SW 1271 (cell line): ENCODE data around the gene SCD5.
A peak's percentile ranks its signal among the peaks of the same experiment; 100 is the strongest.

Experiments
- DNase-seq, 2 experiments: peaks; one replicate each; lab custom pipeline; 2025; lab: John Stamatoyannopoulos, UW

SCD5 gene

DNA sequence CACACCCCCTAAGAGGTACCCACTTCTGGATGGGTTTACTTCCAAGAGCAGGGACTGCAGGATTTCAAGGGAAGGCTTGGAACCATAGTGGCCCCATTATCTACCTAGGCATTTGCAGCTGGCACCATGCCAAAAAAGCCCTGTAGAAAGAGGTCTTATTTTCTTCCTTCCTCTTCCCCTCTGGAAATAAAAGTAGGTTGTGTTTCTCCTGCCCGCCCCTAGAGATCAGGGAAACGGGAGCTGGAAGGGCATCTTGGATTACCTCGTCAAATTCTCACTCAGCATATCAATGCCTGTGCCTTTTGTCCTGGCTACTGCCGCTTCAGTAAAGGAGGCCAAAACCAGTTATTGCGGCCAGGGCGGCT, 1.6 kb downstream of the SCD5 start:
- no peak for DNase-seq

DNA sequence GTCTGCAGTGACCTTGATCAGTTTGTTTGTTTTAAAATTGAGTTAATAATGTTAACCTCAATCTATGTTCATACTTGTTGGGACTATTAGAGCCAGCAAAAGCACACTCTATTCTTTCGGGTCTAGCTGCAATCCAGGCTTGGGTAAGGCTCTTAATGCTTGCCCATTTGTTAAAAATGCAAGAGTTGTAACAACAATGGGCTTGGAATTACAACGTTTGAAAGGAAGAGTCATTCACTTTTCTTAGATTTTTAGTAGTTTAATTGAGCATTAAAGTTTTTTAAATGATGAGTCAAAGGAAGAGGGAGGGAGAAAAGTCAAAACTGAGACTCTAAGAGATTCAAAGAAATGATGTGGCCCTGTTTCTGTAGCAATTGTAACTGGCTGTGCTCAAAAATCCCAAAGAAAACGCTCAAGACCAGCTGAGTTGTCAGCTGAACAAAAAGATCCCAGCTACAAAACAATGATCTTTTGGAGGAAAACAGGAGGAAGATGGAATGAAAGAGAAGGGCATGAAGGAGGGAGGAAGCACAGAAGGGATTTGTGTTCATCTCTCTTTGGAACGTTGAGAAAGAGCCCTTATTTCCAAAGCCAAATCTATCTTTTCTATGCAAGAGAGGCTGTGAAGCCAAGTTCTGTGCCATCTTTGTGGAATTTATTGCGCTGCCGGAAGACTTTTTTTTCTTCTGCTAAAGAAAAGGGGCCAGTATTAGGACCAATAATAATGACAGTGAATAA, 5.5 kb downstream of the SCD5 start:
- no peak for DNase-seq

DNA sequence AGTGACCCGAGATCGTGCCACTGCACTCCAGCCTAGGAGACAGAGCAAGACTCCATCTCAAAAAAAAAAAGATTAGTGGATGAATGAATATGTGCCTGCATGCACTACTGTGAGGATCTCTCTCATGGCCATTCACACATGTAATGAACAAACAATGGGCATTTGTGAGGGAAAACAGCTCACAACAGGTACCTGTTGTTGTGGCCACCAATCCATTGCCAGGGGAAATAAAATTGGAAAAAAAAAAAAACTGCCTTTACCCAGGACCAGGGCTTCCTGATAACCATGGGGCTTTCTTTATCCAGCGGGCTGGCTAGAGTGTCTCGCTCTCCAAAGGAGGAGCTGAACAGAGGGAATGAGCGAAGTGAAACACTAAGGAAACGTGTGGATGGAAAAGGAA, 7.4 kb downstream of the SCD5 start:
- DNase-seq, result no peak

DNA sequence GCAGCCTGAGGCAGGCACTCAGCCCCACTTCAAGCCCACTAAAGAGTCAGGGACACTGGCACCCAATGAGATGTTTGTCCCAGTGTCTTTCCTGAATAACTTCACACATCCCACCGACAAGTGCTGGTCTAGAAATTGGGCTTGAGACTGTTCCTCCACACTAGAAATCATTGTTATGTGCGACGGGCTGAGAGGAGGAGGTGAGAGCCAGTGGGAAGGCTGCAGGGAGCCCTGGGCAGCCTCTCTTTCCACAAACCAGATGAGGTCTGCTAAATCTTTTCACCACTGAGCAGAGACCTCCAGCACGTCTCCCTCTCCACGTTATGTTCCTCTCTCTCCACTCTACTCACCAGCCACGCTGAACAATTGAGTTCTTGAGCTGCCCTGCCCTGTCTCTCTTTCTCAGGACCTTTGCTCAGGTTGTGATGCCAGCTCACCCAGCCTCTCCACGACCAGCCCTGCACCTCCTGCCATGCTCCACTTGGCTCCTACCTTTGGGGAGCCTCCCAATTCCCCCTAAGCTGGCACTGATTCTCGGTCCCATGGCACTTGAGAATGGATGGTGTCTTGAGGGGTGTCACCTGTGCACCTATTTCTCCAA, 8.4 kb downstream of the SCD5 start:
- DNase-seq, result no peak

DNA sequence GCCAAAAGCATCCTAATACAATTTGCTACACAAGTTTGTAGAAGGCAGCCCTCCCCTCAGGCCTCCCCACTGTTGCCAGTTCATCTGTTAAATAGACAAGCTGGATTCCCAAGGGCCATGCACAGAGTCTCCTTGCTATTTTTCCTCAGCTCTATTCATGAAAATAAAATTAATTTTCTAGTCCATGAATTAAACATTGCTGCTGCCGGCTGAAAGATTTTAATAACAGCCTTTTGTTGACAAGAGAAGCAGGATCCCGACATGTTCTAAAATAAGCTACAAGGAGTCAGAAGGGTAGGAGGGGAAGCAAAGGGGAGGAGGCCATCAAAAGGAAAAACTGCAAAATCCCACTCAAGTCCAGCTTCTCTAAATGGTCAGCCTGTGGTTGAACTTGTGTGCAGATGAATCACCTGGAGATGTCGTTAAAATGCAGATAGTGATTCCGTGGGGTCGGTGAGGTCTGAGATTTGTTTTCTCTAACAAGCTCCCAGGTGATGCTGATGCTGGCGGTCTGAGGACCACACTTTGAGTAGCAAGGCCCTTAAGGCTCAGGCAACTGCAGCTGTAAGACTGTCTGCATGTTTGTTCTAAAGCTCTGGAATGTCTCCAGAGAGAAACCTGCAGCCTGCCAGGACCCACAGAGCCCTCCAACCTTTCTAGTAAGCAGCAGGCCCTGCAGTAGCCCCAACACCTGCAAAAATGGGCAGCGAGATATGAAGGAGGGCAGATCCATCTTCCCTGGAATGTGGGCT, 9.4 kb downstream of the SCD5 start:
- DNase-seq, result no peak

DNA sequence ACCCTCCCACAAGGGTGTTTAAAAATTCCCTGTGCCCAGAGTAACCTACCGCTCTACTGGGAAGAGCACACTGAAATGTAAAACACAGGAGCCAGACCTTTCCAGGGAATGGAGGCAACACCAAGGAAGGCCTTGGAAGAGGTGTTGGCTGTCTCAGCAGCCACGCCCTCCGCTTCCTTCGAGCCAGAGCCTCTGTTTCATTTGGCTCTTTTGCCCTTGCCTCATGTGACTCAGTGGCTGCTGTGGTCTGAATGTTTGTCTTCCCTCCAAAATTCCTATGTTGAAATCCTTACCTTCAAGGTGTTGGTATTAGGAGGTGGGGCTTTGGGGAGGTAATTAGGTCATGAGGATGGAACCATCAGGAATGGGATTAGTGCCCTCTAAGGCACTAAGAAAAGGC, 11.3 kb downstream of the SCD5 start:
- no peak for DNase-seq

DNA sequence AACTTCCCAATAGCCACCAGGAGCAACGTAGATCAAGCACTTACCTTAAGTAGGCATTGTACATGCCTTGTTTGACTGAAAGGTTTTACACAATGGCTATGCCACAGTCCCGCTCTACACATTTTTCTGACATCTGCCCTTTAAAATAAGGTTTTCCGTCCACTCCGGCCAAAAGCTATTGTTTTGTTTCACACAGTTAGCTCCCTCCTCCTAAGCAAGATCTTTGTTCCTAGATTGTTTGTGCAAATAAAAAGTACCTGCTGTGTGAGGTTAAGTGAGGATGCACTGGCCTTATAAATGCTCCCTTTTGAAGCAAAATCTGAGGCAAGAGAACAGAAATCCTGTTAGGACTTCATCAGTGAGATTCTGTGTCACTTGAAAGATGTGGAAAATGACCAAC, 11.8 kb downstream of the SCD5 start:
- DNase-seq, result no peak

DNA sequence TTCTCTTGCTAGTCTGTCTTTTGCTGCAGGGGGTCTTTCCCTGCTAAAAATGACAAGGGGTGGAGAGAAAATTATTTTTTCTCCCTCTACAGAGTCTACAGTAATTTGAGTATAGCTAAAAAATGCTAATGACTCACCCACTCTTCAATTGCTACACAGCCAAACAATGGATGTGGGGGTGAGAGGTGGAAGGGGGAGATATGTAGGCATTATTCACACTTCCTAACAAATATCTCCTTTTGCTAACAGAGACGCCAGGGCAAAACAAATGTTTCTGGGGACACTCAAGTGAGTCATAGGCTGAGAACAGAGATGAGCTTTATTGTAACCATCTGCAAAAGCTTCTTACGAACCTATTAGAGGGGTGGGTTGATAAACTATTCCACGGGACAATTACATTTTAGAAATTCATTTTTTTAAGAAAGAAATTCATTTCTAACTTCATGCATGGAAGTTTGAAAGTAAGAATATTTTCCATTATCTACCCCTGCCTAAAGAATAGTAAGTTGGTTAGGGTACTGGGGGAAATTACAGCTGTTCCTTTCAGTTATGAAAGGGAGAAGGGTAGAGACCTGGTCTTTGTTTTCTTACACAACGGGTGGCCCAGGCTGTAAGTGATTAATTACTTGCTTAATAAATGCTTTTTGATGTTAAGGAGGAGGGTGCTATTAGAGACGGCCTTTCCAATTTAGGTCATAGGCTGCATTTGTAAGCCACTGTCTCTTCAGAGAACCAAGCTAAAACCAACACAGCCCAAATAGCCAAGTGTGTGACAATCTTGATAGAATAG, 12.8 kb downstream of the SCD5 start:
- DNase-seq, result peak in 1 of 2 experiments; percentile 58

DNA sequence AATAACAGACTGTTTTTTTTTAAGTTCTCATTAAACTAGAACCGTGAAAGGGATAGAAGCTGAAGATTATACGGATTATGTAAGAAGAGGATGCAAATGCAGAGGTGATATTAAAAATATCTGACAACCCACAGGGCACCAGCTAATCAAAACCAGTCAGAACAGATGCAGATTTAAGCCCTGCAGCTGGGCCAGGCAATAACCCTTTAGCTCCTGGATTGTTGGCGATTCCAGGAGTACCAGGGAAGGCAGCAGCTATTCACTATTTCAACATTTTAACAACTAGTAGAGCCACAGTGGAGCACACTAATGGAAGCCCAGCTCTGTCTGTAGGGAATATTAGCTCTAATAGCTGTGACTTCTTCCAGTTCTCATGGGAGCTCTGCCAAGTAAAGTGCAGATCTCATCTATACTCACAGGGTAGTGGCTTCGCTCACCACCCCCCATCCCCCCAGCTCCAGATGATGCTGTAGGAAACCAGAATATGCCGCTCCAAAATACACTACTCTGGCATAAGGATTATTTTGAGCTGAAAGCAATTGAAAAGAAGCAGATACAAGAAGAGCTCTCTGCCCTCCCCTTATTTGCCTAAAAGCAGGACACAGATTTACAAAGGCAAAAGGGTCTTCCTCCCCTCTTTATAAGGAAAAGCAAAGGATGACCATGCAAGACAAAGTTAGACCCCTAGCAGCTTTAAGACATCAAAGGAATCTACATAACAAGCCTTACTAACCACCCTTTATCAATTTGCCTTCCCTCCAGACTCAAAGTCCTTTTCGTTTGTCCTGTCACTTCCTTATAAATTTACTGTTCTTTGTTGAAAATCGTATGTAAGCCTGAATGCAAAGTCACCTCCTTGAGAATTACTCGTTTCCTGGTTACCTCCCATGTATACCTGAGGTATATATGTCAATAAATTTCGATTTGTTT, 13.7 kb downstream of the SCD5 start:
- peak in 1 of 2 experiments; percentile 34 for DNase-seq

DNA sequence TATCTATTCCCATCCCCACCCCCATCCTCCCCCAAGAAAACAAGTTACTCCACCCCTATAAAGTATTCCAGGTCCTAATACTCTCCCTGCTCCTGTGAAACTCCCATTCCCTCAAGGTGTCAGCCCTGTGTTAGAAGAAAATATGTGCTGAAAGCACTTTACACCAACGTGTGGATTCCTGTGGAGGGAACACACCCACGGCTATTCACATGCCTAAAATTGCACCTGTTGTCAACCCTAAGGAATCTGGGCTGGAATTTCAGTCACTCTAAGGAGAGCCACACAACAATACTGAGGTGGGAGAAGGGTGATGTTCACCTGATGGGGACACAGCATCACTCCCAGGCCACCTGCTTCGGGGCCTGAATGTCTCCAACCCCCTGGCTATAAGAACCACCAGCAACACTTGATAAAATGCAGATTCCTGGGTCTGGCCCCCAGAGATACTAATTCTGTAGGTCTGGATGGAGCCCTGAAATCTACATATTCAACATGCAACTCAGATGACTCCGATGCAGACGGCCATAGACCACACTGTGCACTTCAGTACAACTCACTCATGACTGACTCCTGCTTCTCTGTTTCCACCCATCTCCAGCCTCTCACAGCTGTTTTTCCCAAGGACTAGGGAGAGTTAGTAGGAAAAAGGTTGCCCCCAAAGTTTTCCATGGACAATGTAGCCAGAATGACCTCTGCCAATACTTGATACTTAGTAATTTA, 15.8 kb downstream of the SCD5 start:
- no peak for DNase-seq

DNA sequence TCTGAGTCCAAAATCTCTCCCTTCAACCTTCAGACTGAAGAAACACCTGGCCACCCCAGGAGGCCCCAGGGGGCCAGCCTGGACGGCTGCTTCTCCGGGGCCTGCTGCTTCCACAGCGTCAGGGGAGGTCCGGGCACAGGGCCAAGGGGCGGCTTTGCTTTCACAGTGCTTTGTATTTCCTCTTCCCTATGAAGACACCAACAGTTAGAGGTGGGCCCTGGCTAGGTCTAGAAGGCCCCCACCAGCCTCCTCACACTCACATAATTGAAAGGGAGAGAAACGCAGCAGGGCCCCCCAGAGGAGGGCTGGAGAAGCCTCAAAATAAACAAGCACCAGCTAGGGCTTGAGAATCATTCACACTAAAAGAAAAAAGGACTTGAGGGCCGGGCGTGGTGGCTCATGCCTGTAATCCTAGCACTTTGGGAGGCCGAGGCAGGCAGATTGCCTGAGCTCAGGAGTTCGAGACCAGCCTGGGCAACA, 17.8 kb downstream of the SCD5 start:
- no peak for DNase-seq

DNA sequence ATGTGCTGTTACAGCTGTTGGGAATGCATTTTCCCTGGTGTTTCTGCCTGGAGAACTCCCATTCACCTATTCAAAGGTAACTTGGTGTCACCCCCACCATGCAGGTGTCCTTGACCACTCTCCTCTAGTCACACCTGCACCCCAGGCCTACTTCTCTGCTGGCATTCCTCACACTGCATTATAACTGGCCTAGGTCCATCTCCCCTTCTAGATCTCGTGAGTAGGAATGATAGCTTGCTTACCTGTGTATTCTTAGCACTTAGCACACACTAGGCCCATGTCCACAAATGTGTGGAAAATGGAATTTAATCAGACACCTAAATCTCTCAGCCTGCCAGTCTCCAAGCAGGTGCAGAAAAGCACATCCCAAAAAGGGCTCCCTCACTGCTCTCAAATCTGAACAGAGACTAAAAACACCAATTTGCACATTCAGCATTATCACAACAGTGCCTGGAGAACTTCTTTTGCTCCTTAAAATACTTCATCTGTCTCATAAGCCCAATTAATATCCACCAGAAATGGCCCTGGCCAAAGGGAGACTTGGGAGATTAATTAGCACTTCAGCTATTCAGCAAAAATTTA, 18.3 kb downstream of the SCD5 start:
- no peak for DNase-seq

DNA sequence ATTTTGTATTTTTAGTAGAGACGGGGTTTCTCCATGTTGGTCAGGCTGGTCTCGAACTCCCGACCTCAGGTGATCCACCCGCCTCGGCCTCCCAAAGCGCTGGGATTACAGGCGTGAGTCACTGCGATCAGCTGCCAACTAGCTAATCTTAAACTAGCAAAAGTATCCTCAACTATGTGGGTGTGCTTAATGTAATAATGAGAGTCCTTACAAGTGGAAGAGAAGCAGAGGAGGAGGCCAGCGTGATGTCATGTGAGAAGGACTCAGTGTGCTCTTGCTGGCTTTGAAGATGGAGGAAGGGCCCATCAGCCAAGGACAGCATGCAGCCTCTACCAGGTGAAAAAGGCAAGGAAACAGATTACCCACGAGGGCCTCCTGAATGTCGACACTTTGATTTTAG, 19.6 kb downstream of the SCD5 start:
- DNase-seq, result no peak

DNA sequence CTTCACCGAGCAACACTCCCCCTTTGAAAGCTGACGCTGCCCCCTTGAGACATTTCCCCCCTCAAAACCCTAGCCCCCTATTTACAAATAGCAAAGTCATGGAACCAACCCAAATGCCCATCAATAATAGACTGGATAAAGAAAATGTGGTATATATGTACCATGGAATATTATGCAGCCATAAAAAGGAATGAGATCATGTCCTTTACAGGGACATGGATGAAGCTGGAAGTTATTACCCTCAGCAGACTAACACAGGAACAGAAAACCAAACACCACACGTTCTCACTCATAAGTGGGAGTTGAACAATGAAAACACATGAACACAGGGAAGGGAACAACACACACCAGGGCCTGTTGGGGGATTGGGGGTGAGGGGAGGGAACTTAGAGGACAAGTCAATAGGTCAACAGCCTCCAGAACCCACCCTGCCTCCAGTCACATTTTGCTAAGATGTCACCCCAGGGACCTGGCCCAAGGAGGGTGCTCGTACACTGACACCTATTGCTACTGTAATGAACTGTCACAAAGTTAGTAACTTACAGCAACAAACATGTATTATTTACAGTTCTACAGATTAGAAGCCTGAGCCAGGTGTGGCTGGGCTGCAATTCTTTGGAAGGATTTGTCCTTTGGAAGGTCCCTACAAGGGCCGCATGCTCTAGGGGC, 20.6 kb downstream of the SCD5 start:
- no peak for DNase-seq

DNA sequence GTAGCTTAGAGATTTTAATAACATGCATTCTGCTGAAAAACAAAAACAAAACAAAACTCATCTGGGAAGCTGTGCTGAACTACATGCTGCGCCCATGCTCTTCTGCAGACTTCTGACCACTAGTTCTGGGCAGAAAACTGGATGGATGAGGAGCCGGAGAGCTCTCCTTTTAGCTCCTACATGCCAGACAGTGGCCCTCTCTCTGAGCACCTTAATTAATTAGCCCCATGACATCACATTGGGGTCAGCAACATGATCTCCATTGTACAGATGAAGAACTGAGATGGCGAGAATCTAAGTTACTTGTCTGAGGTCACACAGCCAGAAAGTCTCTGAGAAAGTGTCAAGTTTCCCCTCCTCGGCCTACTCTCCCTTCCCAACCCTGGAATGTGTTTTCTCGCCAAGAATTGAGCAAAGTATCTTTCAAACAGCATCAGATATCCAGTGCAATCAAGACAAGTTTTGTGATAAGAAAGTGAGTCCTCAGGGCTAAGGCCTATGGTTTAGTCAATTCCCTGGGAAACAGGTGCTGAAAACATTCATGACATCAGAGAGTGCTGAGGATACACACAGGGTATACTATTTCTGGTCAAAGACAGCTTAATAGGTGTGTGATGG, 21.6 kb downstream of the SCD5 start:
- no peak for DNase-seq

DNA sequence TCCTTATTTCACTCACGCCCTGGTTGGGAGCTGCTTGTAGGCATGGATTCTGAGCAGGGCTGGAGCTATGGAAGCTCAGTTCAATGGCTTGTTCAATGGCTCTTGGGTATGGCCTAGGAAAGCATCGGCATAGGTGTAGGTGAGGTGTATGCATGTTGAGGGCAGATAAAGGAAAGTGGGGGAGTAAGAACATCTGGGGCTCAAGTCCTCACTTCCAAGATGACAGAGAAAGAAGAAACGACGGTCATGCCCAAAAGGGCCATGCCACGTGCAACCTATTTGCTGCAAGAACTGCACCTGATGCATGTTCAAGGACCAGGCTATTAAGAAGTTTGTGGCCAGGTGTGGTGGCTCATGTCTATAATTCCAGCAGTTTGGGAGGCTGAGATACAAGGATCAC, 23.4 kb downstream of the SCD5 start:
- DNase-seq, result no peak

DNA sequence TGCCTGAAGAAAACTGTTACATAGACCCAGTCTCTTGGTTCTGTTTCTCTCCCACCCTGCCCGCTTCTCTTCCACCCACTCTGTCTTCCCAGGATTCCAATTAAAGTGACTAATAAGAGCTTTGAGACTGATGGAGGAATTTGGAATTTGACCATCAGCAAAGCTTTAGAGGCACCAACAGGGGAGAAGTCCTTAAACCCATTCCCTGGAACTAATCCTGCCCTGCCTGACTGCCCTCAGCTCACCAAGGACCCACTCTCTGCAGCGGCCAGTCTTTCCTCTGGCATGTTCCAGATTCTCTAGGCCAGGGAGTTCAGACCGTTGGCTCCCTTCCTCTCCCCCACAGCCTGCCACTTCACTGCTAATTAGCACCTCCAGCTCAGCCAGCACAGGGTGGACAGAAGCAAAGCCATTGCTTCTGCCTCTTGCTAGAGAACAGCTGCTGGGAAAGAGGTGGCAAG, 23.9 kb downstream of the SCD5 start:
- no peak for DNase-seq

DNA sequence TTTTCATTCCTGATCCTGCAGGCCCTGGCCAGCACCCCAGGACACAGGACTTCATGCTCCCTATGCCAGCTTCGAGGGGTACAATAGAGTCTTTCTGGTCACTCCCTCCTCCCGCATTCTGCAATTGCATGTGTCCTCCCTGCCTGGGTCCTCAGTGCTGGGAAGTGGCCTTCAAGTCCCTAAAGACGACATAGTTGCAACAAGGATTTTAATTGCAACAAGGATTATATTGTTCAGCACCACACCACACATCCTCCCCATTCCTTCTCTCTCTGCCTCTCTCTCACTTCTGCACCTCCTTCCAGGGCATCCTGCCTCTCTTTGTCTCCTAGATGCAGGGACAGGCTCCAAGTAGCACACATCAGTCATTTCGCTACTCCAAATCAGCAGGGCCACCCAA, 25.5 kb downstream of the SCD5 start:
- no peak for DNase-seq

DNA sequence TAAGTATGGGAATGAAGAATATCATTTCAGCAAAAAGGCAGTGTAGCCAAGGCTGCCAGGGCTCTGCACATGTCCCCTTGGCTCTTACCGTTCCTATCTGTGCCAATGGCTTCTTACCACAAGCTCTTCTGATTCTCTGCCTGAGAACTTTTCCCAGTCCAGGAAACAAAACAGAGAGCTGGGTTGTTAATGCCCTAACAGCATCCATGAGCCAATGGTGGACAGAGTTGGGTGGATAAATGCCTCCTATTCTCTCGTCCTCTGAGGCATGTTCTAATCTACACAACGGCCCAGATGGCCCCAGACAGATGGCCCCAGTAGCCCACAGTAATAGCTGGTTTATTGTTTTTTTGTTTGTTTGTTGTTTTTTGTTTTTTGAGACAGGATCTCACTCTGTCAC, 28.0 kb downstream of the SCD5 start:
- no peak for DNase-seq
